GM19397 (cell line): ENCODE data around the gene DENND2A.
A peak's percentile ranks its signal among the peaks of the same experiment; 100 is the strongest.
"Not testable (repeated sequence)": the region's sequence is repeated elsewhere in the genome, so short reads cannot be mapped to it uniquely, and the experiment has no call there.

ENCODE experiments used
- ATAC-seq: cut with Tn5 transposase; IDR thresholded peaks from one replicate; pipeline ENCODE4 v1.9.1; 2021; ENCODE audit warnings: mild to moderate bottlenecking, moderate library complexity; ENCODE audit not compliant: unreplicated experiment

Gene DENND2A

GRCh38 chr7:140594131-140594691 is 46.4 kb downstream of the DENND2A start:
- ATAC-seq, result no peak

DNA sequence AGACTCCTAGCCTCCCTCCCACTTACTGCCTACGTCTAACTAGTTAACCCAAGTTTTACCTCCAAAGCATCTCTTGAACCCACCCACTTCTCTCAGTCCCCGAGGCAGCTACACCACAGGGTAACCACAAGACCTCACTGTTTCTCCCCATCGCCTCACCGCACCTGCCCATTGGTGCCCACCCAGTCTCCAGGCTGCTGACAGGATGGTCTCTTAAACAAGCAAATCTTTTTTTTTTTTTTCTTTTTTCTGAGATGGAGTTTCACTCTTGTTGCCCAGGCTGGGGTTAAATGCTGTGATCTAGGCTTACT is 47.0 kb downstream of the DENND2A start:
- ATAC-seq, result peak; percentile 55

DNA sequence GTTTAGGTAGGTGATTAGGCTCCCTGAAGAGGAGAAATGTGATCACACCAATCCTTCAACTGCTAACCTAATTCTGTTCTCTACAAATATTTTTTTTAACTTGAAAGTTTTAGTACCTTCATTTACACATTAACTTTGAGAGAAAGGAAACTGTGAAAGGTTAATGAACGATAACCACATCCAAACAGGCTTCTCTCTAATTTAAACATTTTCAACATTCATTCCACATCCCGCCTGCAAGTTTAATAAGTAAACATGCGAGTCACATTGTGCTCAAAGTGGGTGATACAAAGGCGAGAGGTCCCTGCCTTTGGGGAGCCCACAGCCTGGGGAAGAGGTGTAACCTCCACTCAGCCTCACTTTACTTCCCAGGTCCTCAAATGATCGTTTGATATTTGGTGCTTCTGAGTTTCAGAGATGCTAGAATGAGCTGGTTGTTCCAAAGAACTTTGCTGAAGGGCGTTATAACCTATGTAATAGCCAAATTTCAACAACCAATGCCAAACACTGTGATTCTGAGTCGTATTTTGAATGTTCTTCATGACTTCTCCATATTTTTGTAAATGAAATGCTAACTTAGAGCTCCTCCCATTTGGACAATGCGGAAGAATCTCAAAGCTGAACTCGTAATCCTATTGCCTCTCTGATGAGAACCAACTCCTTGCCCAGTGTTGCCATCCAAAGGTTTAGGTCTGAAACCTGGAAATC is 47.5 kb downstream of the DENND2A start:
- ATAC-seq, result peak; percentile 43

GRCh38 chr7:140591180-140591902 is 49.3 kb downstream of the DENND2A start:
- no peak for ATAC-seq

DNA sequence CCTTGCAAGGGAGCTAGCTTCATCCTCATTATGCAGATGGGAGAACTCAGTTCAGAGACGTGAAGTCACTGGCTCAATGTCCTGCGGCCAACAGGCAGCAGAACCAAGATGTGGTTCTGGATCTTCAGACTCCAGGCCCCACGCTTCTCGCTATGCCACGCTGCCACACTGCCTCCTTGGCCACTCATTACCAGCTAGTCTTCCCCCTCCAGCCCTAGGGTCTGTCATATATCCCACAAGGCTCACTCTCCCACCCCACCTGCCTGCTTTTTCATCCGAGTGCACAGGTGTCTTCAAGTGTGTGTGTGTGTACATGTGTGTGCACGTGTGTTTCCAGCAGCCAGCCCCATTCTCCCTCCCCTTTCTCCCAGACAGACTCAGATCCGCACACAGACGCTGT is 53.4 kb downstream of the DENND2A start:
- no peak for ATAC-seq

- ATAC-seq, result no peak
Measured at GRCh38 chr7:140586516-140586915, 54.1 kb downstream of the DENND2A start.

DNA sequence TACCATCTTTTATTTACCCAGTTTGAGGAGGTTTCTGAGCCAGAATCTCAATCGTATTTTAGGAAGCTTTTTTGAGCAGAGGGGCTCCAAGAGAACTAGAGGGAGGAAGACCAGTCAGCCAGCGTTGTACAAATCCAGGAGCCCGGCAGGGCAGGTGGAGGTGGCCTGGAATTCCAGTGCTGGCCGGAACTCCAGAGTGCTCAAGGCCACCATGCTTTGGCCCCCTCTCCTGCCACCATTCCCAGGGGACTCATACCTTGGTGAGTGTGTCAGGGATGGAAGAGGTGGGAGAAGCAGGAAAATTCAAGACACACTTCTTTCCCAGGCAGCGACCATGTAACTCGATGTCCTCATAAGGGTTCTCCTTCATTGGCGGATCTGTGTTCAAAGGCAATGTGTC is 55.3 kb downstream of the DENND2A start:
- ATAC-seq, result no peak

- no peak for ATAC-seq
Measured at GRCh38 chr7:140584195-140584851, 56.3 kb downstream of the DENND2A start.

DNA sequence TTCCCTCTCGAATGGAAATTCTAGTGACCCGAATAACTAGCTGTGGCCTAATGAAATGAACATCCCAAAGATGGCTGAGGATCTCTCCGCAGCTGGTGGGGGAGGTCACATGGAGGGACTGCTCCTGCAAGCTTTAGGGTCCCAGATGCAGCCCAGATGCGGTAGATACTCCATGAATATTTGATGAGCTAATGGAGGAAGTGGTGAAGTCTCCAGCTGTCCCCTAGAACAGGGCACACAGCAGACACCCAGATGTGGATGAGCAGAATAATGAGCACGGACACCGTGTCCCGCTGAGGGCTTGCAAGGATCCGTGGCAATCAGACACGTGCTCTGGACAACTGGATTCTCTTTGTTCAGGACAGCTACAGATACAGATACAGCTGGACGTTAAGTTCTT is 59.2 kb downstream of the DENND2A start:
- no peak for ATAC-seq

- ATAC-seq, result no peak
Measured at GRCh38 chr7:140577651-140578050, 63.0 kb downstream of the DENND2A start.

DNA sequence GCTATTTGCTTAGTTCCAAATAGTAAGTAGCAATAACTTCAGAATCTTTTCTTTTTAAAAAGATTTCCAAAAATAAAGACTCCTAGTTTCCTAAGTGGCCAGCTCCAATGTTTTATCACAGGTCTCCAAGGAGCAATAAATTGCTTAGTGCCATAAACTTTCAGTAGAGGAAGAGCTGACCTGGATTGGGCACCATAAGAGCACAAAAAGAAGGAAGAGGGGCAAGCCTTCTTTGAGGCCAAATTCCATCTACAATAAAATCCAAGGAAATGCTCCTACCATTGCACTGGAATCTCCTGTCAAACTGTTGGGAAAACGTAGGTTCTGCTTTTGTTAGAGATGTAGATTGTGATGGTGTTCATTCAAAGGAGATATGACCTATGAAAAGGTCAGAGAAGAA is 64.0 kb downstream of the DENND2A start:
- no peak for ATAC-seq

DNA sequence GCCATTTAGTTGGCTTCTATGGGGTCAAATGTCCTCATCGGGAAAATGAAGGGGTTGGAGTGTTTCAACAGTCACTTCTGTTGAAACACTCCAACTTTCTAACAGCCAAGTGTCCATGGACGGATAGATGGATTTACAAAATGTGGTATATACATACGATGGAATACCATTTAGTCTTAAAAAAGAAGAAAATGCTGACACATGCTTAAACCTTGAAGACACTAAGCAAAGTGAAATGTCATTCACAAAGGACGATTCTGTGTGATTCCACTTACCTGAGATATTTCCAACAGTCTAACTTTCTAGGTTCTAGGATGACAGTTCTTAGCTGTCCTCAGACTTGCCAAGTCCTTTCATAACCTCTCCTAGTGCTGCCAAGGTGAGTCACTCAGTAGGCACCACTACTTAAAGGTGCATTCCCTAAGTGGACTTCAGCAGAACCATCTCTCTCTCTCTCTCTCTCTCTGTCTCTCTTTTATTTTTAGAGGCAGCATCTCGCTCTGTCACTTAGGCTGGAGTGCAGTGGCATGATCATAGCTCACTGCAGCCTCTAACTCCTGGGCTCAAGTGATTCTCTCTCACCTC is 69.0 kb downstream of the DENND2A start:
- no peak for ATAC-seq

DNA sequence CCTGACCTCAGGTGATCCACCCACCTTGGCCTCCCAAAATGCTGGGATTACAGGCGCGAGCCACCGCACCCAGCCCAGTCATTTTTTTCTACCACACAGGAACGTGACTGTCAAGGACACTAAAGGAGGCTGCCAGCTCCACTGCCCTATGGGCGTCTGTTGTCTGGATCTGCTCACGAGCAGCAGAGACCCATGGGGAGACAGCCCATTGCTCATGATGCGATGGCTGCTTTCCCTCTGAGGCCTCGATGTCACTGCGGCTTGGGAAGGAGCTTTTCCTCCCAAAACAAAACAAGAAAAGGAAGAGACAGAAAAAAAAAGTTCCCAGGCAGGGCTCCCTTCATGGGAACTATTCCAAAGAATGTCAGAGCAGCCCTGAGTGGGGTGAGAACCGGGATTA is 70.5 kb downstream of the DENND2A start:
- no peak for ATAC-seq

- ATAC-seq, result no peak
Measured at GRCh38 chr7:140568021-140568813, 72.4 kb downstream of the DENND2A start.

GRCh38 chr7:140566186-140566585 is 74.4 kb downstream of the DENND2A start:
- not testable (repeated sequence) for ATAC-seq

- ATAC-seq, result not testable (repeated sequence)
Measured at GRCh38 chr7:140565761-140566160, 74.9 kb downstream of the DENND2A start.

- no peak for ATAC-seq
Measured at GRCh38 chr7:140564643-140565042, 76.0 kb downstream of the DENND2A start.

- ATAC-seq, result no peak
Measured at GRCh38 chr7:140562926-140563481, 77.6 kb downstream of the DENND2A start.

GRCh38 chr7:140559410-140559809 is 81.2 kb downstream of the DENND2A start:
- no peak for ATAC-seq

DNA sequence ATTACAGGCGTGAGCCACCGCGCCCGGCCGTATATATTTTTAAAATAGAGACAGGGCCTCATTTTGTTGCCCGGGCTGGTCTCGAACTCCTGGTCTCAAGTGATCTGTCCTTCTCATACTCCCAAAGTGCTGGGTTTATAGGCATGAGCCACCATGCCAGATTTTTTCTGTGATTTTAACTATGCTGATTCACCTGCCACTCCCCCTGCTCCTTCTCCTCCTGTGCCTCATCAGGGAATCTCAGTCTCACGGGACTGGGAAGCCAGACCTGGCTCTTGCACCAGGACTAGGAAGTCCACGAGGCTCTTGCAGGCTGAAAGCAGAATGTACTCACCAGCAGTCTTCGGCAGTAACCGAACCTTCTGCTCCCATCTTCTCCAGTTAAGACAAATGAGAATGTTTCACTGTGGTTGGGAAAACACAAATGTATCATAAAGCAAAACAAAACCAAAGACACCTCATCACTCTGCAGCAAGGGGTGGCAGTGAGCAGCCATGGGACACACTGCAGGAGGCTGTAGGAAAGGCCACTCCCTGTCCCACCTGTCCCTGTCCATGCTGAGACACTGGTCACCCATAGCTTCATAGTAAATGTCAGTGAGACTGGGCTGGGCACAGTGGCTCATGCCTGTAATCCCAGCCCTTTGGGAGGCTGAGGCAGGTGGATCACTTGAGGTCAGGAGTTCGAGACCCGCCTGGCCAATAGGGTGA is 82.6 kb downstream of the DENND2A start:
- ATAC-seq, result no peak
